ENCODE measurements around the gene NFATC1.

DNA sequence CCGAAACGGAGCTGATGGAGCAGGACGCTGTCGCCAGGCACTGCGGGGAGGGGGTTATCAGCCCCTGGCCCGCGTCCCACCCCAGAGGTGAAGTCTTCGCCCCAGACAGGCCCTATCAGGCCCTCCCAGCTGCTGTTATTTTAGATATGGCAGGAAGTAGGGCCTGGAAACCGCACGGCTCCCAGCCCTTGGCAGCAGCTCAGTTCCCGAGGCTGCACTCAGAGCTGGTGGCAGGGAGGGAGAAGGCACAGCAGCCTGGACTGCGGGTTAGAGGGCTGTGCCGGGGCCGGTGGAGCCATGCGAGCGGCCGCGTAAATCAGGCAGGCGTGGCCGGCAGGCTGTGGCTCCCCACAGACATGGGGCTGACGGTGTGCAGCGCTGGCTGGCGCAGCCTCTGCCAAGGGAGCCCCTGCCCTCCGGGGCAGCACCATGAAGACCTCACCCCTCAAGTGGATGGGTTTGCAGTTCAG is 111.4 kb downstream of the NFATC1 start:
- TF ChIP-seq EZH2 (IDR thresholded peaks at IDR 0.05; ENCODE audit: insufficient read depth, poor library complexity, severe bottlenecking) (no peak), EZH2phosphoT487 (IDR thresholded peaks at IDR 0.05; ENCODE audit: insufficient read depth, low read depth) (no peak)
